WTC11 (cell line): ENCODE data around the gene ITGA6.

Source experiments
- CTCF ChIP-seq: fragments of 200-600 bp; IDR thresholded peaks from 2 replicates; pipeline ENCODE4 v1.8.0; 2022; ENCODE audit warnings: antibody characterized with exemption
- E2F4 ChIP-seq: sonication (generic); formaldehyde crosslinking; IDR thresholded peaks from 2 replicates; pipeline ENCODE4 v1.8.1; 2022; ENCODE audit warnings: low read depth, mild to moderate bottlenecking, moderate library complexity, missing genetic modification reagents, borderline replicate concordance
- ETV6 ChIP-seq: sonication (generic); formaldehyde crosslinking; IDR thresholded peaks from 2 replicates; pipeline ENCODE4 v1.8.1; 2022; ENCODE audit warnings: mild to moderate bottlenecking, missing genetic modification reagents
- NFYB ChIP-seq: sonication (generic); formaldehyde crosslinking; conservative IDR thresholded peaks from 2 replicates; pipeline ENCODE4 v1.8.0; 2022; ENCODE audit warnings: low read depth, missing genetic modification reagents
- NR2C2 ChIP-seq: sonication (generic); formaldehyde crosslinking; IDR thresholded peaks from 2 replicates; pipeline ENCODE4 v1.8.0; 2022; ENCODE audit warnings: mild to moderate bottlenecking, missing genetic modification reagents
- SP1 ChIP-seq: sonication (generic); formaldehyde crosslinking; conservative IDR thresholded peaks from 2 replicates; pipeline ENCODE4 v1.8.1; 2022; ENCODE audit warnings: missing genetic modification reagents
- TEAD4 ChIP-seq: sonication (generic); formaldehyde crosslinking; IDR thresholded peaks from 2 replicates; pipeline ENCODE4 v1.8.0; 2022; ENCODE audit warnings: mild to moderate bottlenecking, missing genetic modification reagents
- TP53 ChIP-seq: sonication (generic); formaldehyde crosslinking; IDR thresholded peaks from 2 replicates; pipeline ENCODE4 v1.8.1; 2023; ENCODE audit warnings: mild to moderate bottlenecking, missing genetic modification reagents
- ZMAT4 ChIP-seq: fragments of 250-450 bp; sonication (Bioruptor Pico); IDR thresholded peaks from 2 replicates; pipeline ENCODE4 v1.9.0; 2021; ENCODE audit warnings: mild to moderate bottlenecking
- ZNF232 ChIP-seq: sonication (generic); formaldehyde crosslinking; IDR thresholded peaks from 2 replicates; pipeline ENCODE4 v1.8.0; 2022; ENCODE audit warnings: mild to moderate bottlenecking, missing genetic modification reagents
- ZNF263 ChIP-seq: sonication (generic); formaldehyde crosslinking; IDR thresholded peaks from 2 replicates; pipeline ENCODE4 v1.8.1; 2022; ENCODE audit warnings: low read depth, mild to moderate bottlenecking, moderate library complexity, missing genetic modification reagents
- ZNF512 ChIP-seq: sonication (generic); formaldehyde crosslinking; IDR thresholded peaks from 2 replicates; pipeline ENCODE4 v1.8.1; 2022; ENCODE audit warnings: missing genetic modification reagents, borderline replicate concordance
- ZNF532 ChIP-seq: fragments of 250-450 bp; sonication (Bioruptor Pico); IDR thresholded peaks from 2 replicates; pipeline ENCODE4 v1.9.0; 2021; ENCODE audit warnings: mild to moderate bottlenecking, borderline replicate concordance

GRCh38 chr2:172446474-172447063 is 19.2 kb downstream of the ITGA6 start:
- TF ChIP-seq CTCF = no peak
- no peak for TF ChIP-seq ZNF263 (CRISPR knock-in tag)
- no peak for TF ChIP-seq TEAD4 (CRISPR knock-in tag)
- no peak for TF ChIP-seq ETV6
- no peak for TF ChIP-seq NR2C2 (CRISPR knock-in tag)
- TF ChIP-seq ZNF232 = no peak
- TF ChIP-seq E2F4 (CRISPR knock-in tag) = no peak
- no peak for TF ChIP-seq ZMAT4 (CRISPR knock-in tag)
- no peak for TF ChIP-seq NFYB (CRISPR knock-in tag)
- no peak for TF ChIP-seq ZNF512 (CRISPR knock-in tag)
- TF ChIP-seq ZNF532 (CRISPR knock-in tag) = no peak
- no peak for TF ChIP-seq TP53 (CRISPR knock-in tag)
- no peak for TF ChIP-seq SP1 (CRISPR knock-in tag)
